NCI-H510A (cell line): Measurements from ENCODE around the gene FBL.

Source experiments
- DNase-seq: peaks from one replicate; lab custom pipeline; 2025; lab: John Stamatoyannopoulos, UW

The FBL gene

DNA sequence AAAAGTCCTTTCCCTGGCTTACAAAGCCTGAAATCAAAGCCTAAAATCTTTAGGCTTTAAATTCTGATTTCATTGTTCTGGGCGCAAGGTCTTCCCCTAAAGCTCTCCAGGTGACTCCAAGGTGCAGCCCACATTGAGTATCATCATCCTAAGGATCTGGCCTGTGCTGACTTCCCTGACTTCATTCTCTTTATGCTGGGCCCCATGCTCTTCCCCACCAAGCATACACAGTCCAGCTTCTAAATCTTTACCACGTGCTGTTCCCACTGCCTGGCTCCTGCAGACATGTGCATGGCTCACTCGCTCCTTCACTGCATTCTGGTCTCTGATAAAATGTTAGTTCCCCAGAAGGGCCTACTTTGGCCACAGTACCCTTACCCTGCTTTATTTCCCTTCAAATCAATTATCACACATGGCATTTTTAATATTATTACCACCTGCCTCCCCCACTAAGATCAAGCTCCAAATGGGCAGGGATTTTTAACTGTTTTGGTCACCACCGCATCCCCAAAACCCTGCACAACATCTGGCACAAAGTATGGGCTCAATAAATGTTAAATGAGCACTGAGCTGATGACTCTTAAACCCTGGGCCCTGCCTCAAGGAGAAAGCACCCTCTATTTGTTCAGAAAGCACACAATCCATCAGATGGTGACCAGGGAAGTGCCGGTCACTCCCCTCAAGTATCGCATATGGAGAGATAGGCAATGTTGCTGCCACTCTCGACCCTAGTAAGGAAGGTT, 3.3 kb downstream of the FBL start:
- no peak for DNase-seq

DNA sequence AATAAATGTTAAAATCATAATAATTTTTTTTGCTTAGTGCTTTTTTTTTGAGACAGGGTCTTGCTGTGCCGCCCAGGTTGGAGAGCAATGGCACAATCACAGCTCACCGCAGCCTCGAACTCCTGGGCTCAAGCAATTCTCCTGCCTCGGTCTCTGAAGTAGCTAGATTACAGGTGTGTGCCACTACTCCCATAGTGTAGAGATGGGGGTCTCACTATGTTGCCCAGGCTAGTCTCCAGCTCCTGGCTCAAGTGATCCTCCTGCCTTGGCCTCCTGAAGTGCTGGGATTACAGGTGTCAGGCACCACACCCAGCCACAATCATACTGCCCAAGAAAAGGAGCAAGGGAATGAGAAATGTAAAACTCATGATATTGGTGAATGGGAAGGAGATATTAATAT, 5.1 kb downstream of the FBL start:
- DNase-seq = no peak

DNA sequence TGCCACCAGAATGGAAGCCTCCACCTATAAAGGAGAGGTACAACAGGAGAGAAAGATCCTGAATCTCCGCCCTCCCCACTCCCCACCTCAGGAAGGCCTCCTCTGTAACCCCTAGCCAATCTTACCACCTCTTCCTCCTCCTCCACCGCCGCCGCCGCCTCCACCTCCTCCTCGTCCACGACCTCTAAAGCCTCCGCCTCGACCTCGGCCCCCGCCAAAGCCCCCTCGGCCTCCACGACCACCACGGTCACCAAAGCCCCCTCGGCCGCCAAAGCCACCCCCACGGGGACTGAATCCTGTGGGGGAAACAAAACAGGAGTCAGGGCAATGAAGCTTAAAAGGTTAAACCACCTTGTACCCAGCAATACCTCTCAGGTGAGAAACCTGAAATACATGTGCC, 5.7 kb downstream of the FBL start:
- no peak for DNase-seq

DNA sequence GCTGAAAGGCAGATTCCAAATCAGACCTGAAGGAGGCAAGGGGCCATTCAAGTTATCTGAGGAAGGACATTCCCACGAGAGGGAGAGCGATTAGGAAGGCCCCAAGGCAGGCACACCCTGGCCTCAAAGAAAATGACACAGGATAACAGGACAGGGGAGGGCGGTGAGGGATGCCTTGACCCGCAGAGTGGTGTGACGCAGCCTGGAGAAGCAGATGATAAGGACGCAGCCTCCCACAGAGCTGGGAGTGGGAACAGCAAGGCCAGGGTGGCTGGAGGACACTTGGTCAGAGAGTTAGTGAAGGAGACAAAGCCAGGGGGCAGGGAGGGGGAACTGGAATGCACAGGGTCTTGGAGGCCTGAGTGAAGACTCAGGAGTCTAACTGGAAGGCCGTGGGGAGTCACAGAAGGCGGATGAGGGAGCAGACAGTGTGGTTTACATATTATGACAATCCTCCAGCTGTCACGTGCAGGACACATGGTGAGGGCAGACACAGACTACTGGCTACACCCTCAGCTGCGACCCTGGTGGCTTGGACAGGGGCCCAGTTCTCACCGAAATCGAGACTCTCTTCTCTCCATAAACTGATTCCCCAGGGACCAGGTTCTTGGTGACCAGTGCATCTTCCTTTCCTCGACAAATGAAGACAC, 6.4 kb downstream of the FBL start:
- no peak for DNase-seq

DNA sequence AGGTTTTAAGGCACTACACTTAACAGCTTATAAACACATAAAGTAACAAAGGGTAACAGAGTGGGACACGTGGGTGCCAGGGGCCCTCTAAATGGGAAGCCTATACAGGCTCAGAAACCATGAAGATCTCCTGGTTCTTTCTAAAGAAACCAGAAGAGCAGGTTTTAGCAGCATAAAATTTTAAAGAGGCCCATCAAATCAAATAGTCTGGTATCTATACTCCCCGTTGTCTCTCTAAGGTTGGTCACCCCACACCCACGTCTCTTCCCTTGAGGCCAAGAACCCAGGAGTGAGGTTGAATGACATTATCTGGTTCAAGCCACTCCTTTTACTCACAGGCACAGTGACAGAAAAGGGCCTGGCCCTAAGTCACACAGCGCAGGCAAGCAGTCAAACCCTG, 7.6 kb downstream of the FBL start:
- DNase-seq = no peak

DNA sequence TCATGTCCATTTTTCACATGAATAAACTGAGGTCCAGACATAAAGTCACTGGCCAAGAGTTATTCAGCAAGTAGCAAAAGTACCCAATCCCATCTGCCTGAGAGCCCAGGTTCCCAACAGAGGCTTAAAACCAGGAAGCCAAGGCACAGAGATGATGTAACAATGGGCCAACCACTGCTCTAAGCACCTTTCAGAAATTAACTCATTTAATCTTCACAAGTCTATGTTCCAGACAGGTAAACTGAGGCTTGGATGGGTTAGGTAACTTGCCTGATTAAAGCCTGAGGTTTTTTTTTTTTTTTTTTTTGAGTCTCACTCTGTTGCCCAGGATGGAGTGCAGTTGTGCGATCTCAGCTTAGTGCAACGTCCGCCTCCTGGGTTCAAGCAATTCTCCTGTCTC, 8.2 kb downstream of the FBL start:
- no peak for DNase-seq

DNA sequence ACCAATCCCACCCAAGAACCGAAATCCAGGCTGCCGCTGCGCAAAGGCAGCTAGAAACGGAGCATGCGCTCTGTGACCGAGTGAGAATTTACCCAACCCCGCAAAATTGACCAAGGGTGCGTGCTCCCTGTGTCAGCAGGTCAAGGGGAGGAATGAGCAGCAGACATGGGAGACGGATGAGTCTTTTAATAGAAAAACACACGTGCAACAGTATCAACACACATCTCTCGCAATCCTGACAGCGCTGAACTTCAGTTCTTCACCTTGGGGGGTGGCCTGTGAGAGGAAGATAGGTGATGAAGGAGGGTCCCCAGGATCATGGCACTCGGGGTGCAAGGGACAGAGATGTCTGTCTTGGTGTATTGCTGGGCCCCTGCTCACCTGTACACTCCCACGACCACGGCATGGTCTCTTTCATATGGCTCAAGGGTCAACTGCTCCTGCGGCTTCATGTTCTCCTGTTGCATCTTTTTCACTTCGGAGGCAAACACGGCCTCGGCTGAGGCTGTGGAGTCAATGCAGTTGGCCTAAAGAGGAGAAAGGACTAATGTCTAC, 11.8 kb downstream of the FBL start:
- DNase-seq = no peak

DNA sequence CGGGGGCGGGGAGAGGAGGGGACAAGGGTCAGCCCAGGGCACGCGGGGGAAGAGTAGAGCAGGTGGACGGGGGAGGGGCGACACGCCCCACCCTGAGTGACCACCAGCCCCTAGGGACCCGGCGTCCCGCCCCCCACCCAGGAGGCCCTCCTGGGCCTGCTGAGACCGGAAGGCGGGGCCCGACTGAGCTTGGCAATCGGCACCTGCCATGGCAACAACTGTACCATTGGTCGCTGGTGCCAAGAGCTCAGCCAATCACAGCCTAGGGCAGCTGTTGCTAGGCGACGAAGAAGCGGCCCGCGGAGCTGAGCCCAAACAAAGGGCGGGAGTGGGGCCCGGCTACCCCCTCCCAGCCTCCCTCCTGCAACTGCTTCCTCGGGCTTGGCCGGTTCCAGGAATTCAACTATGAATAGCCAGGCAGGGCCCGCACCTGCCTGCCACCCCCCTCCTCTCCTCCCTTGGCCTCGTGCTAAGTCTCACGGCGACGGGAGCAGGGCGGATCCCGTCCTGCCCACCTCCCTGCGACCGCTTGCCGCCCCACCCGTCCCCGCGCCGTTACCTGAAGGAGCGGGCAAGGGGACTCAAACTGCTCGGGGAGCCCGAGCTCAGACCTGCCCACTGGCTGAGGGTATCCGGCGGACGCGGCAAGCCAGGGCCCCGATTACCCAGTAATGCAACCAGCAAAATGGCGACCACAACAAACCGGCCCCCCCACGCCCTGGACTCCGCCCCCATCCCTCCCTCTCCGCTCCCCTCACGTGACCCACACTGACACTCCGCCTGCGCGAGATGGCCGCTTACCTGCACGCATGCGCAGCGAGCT, 12.5 kb downstream of the FBL start, which contains the start of gene DYRK1B:
TSS of gene DYRK1B (minus strand) at position 699 of the 823 bp plus-strand sequence. CDS start 2,295 bp downstream, outside the sequence.
- peak; percentile 91 for DNase-seq

DNA sequence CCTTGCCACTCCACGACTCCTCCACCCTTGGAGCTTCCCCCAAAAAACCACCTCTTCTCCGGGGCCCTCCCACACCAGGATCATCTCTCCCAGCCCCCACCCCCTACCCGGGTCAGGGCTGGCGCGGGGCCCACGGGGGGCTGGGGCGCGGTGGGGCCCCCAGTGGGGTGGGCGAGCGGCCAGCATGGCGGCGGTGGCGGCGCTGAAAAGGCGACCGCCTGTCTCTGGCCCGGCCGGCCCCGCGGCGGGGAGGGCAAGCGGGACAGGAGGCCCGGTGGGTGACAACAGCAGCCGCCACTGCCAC, 13.1 kb downstream of the FBL start:
- no peak for DNase-seq

DNA sequence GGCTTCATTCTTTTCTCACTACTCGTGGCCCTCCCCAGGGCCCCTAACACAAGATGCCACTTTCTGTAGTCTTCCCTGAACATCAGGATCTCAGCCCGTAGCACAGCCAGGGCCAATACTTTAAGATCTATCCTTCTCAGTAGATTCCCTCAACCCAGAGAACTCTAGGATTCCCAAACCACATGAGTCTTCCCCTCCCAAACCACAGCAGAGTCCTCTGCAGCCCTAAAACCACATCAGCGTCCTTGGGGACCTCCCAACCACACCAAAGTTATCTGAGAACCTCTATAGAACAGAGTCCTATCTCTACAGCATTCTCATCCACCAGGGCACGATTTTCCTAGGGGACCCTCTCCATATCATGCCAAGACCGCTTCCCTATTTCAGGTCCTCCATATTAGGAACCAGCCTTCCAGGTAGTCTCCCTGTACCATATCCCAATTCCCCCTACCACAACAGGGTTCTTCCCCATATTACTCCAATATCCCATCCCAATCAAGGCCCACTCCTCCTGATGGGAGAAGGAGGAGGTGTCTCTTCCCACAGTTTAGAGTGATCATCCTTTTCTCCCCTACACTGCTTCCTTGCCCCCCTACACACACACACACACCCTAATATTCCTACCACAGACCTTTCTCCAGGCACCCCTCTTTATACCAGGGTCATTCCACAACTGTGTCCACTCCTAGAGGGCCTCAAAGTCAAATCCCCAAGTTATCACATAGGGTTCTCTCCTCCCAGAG, 13.7 kb downstream of the FBL start:
- no peak for DNase-seq

DNA sequence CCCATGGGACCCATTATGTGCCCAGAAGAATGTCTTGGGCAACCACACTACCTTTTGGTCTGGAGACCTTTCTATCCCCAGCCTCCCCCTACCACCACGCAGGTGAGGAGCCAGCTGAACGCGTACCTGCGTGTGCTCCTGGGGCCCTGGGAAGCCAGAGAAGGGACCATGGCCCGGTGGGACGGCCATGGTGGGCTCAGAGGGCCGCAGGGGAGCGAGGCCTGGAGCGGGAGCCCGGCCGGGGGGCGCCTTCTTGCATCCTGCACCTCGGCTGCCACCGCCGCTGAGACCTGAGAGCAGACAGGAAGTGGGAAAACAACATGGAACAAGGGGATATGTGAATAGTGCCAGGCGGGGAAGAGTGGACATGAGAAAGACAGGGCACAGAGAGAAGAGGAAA, 14.5 kb downstream of the FBL start:
- DNase-seq = no peak

DNA sequence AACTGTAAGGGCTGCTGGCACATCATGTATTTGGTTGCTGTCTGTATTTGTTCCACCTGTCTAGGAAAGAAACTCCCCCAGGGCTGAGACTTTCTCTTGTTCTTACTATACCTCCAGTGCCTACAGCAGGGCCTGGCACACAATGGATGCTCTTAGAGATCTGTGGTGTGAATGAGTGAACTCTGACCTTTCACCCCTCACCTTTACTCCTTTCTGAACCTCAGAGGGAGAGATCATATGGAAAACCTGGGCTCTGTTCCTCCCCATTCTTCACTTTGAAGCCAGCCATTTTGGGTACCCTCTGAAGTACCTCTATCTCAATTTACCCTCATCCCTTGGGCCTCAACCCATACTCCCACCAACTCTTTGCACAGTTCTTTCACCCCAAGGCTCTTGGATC, 15.3 kb downstream of the FBL start:
- DNase-seq = no peak

DNA sequence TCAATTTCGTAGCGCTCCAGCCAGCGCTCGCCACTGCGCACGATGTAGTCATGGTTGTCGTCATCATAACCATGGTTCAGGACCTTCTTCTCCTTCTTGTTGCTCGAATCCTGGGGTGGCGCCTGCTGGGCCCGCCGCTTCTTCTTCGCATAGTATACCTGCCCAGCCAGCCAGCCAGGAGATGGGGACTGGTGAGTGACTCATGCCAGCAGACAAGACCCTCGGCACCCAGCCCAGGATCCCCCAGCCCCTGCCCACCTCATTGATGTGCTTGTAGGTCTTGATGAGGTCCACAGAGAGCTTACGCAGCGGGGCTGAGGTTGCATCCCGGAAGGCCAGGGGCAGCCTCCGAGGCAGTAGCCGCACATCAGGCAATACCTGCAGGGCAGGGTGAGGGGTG, 15.8 kb downstream of the FBL start:
- DNase-seq = no peak

DNA sequence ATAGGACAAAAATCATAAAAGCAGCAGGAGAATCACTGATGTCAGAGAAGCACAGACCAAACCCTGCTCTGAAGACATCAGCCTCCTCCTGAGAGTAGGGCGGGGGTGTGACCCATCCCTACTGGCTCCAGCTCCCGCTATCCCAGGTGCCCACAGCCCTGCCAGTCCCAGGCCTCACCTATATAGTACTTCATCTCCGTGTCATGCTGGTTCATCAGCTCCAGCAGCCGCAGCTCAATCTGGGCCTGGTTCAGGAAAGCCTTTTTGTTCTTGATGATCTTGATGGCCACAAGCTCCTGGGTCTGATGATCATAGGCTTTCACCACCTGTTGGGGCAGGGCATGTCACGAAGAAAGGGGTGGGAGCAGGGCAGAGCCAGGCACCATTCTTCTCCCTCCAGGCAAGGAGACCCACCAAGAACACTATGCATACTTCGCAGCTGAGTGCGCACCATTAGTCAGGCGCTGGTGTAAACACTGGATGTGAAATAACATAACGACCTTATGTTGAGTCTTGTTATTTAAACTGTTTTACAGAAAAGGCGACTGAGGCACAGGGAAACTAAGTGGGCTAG, 16.4 kb downstream of the FBL start:
- DNase-seq = no peak

DNA sequence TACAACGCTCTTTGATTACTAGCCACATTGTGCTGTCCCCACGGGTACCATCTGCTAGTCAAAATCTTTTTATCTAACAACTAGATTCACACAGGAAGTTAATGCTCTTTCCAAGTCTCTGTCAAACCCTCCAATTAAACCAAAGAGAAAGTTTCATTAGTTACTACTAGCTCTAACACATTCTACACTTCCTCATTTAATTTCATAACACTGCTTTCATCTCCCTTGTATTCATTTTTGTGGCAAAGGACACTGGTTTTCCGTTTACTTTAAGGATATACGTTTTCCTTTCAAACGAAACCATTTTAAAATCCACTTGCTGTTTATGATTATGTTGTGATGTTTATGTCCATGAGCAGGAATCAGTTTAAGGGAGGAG, 17.5 kb downstream of the FBL start:
- no peak for DNase-seq

DNA sequence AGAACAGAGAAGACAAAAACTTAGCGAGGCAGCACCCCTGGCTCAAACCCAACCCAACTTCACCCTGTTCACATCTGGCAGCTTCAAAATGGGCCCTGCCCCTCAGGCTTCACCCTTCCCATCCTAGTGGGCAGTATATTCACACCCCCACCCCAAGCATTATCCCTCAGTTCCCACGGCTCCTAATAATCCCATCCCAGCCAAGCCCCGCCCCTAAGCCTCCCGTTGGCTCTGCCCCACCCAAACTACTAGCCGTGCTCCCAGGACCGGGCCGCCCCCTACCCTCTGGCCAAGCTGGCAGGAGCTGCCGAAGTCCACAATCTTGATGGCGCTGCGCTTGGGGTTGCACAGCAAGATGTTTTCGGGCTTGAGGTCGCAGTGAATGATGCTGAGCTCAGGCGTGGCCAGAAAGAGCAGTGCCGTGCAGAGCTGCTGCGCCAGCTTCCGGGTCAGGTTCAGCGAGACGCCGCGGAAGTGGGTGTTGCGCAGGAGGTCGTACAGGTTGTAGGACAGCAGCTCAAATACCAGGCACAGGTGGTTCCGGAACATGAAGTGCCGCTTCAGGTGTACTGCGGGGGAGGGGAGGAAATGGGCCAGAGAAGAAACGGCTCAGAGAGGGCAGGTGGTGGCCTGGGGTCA, 18.0 kb downstream of the FBL start:
- no peak for DNase-seq

DNA sequence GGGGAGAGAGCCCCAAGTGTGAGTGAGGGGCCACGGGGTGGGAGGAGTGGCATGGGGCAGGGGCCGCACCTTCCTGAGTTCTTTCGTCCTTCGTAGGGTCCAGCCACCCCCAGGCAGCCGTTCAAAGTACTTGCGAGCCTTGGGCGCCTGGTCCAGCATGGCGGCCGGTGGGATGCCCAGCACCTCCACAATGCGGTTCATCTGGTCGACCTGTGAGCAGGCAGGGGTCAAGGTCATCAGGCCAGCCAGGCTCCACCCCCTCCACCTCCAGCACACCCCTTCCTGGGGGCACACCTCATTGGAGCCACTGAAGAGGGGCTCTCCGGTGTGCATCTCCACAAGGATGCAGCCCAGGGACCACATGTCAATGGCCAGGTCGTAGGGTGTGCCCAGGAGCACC, 19.0 kb downstream of the FBL start:
- DNase-seq = no peak

DNA sequence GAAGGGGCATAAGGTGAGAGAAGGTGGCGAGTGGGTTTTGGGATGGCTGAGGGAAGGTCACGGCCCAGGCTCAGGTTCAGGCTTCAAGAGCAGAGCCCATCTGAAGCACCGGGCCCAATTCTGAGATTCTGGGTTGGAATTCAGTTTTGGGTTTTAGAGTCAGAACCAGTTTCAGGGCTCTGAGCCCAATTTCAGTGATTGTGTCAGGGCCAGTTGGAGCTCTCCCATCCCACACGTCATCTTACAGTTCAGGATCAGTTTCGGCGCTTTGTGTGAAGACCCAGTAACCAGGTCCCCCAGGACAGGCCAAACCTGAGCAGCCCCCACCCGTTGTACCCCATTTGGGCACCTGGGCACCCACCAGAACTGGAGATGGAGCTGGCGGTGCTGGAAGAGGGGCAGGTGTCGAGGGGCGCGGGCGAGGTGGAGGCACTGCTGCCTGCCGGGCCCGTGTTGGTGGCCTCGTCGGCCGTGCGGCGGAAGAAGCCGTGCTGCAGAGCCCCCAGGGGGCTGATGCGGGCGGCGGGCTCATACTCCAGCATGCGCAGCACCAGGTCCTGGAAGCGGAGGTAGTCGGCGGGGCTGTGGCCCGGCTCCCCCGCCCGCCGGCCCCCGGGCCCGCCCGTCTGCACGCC, 19.8 kb downstream of the FBL start:
- no peak for DNase-seq

DNA sequence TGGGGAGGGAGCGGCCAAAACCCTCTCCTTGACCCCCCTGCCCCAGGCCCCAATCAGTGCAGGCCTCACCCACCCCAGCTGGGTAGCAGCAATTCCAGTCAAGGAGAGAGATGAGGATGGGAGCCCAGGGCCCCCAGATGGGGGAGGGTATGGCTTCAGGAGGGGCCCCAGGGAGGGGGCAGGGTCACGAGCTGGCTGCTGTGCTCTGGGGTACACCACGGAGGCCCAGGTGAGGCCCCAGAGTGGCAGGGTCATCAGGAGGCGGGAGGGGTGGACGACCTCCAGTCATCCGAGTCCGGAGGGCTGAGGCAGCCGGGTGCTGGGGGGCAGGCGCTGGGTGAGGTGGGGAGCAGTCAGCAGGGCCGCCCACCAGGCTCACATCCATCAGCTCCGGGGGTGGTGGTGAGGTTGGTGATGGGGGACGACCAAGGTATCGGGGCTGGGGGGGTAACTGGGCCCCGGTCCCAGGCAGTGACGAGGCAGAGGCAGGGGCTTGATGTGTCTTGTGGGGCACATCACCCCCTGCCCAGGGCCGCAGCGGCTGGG, 20.6 kb downstream of the FBL start:
- DNase-seq = no peak

DNA sequence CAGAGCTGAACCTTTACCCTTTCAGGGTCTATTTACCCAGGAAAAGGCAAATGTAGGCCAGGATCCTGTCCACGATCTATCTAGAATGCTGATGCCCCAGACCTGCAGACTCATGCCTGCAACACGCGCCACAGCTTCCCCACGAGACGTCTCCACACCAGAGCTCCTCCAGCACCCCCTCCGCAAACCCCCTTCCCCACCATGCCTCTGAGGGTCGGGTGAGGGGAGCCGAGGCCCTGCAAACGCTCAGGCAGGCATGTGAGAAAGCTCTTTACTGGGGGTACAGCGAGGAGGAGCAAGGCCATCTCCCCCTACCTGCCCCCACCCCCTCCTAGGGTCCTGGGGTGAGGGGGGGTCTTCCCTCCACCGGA, 21.1 kb downstream of the FBL start:
- DNase-seq = no peak
